Gastrocnemius medialis (tissue), 4 donors: ENCODE measurements around the gene RALGAPA2. TPM values are rescaled to one million over a fixed set of nuclear protein-coding genes. Genes with fewer than 3 reads are reported as not detected.
A peak's percentile ranks its signal among the peaks of the same experiment; 100 is the strongest.

Experiments used
- ATAC-seq, 2 donors: fragments of 150-250 bp; one replicate each; pipeline ENCODE4 v1.9.1; 2016
- DNase-seq, 2 donors: peaks; one replicate each; pipeline ENCODE4 v3.0.0-alpha.2; 2019
- H3K27ac ChIP-seq, 4 donors: fragments of 200-600 bp; sonication (generic); 1 replicate in 1 of 4; 2 replicates in 3 of 4; pipeline ENCODE4 v1.5.1; 2016 to 2018; ENCODE audit warnings: mild to moderate bottlenecking in 2 of 4, moderate library complexity in 1 of 4
- H3K27me3 ChIP-seq, 3 donors: fragments of 200-600 bp; sonication (generic) in 2 of 3; 1 replicate in 1 of 3; 2 replicates in 2 of 3; pipeline versions ENCODE4 v1.5.1 to v1.6.0; 2016 to 2019; ENCODE audit warnings: mild to moderate bottlenecking in 1 of 3, moderate library complexity in 1 of 3
- H3K36me3 ChIP-seq, 2 donors: fragments of 200-600 bp; sonication (generic) in 1 of 2; one replicate each; pipeline ENCODE4 v1.5.1; 2017 to 2018
- H3K4me1 ChIP-seq, 2 donors: fragments of 200-600 bp; sonication (generic) in 1 of 2; one replicate each; pipeline ENCODE4 v1.5.1; 2016 to 2017; ENCODE audit warnings: mild to moderate bottlenecking in 2 of 2
- H3K4me3 ChIP-seq, 4 donors: fragments of 200-600 bp; sonication (generic) in 3 of 4; 1 replicate in 1 of 4; 2 replicates in 3 of 4; pipeline ENCODE4 v1.5.1; 2016 to 2019; ENCODE audit warnings: mild to moderate bottlenecking in 2 of 4
- H3K9me3 ChIP-seq, 3 donors: fragments of 200-600 bp; sonication (generic) in 2 of 3; 1 replicate in 1 of 3; 2 replicates in 2 of 3; pipeline ENCODE4 v1.5.1; 2016 to 2019
- POLR2A ChIP-seq, 2 donors: fragments of 450-650 bp; IDR thresholded peaks; one replicate each; pipeline ENCODE4 v1.6.1; 2017; ENCODE audit warnings: antibody characterized with exemption in 2 of 2, mild to moderate bottlenecking in 2 of 2, moderate library complexity in 2 of 2
- in situ Hi-C, 4 donors: fragments of 200-750 bp; cut with MboI; loops; one replicate each; pipeline versions ENCODE4 v1.15.0 to v1.8.0; 2017; ENCODE audit warnings: low sequenced_read_pairs in 4 of 4
- intact Hi-C: fragments of 100-400 bp; cut with DNase I; formaldehyde crosslinking; loops from one replicate; pipeline ENCODE4 v1.15.1; 2023; ENCODE audit warnings: low total_unique reads
- total RNA-seq, 4 donors: library from RNA; depleted of rRNA; stranded (reverse); fragments of >200 nt; gene quantifications; one replicate each; pipeline versions ENCODE4 v1.1.0 to v1.2.3, GENCODE V29; 2016
- TF ChIP-seq, protein P1 (sequence below), 5 experiments: fragments of 450-650 bp in 3 of 5; fragments of 200-600 bp in 2 of 5; sonication (generic) in 2 of 5; IDR thresholded peaks in 4 of 5; conservative IDR thresholded peaks in 1 of 5; 1 replicate in 4 of 5; 2 replicates in 1 of 5; pipeline ENCODE4 v1.5.1; 2016 to 2019; ENCODE audit warnings: antibody characterized with exemption in 5 of 5, mild to moderate bottlenecking in 3 of 5, moderate library complexity in 3 of 5

Gene RALGAPA2
- total RNA-seq, 4 donors from 2014 or later, result 43.2 to 56.9 (median 52.0) TPM

DNA sequence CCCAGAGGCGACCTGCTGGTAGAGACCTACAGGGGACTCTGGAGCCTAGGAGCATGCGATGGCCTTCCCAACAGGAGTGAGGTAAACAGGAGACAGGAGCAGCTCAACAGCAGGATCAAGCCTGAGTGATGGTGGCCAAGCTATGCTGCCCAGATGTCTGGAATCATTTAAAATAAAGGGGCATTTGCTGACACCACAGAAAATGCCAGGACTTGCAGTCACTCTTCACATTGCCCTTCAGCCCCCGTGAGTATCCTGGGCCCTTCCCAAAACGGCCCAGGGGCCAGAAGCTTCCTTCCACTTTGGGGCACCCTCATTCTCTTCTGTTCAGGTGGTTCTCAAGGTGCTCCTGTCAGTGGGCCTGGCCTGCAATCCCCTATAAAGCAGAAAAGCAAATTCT lies 321.3 kb downstream of the RALGAPA2 start:
- in situ Hi-C loops, result no loop called here
- DNase-seq, result no peak
- ATAC-seq, result no peak
- Histone ChIP-seq H3K36me3 (peaks cover 4 to 33% of the 10 kb centered on the region in 2 donors), H3K27ac (no peak overlapping the region), H3K4me1 (no peaks in the 10 kb centered on the region), H3K9me3 (no peaks in the 10 kb centered on the region), H3K4me3 (no peak overlapping the region), H3K27me3 (no peaks in the 10 kb centered on the region)
- intact Hi-C loops, result no loop called here
- TF ChIP-seq, protein P1, sequence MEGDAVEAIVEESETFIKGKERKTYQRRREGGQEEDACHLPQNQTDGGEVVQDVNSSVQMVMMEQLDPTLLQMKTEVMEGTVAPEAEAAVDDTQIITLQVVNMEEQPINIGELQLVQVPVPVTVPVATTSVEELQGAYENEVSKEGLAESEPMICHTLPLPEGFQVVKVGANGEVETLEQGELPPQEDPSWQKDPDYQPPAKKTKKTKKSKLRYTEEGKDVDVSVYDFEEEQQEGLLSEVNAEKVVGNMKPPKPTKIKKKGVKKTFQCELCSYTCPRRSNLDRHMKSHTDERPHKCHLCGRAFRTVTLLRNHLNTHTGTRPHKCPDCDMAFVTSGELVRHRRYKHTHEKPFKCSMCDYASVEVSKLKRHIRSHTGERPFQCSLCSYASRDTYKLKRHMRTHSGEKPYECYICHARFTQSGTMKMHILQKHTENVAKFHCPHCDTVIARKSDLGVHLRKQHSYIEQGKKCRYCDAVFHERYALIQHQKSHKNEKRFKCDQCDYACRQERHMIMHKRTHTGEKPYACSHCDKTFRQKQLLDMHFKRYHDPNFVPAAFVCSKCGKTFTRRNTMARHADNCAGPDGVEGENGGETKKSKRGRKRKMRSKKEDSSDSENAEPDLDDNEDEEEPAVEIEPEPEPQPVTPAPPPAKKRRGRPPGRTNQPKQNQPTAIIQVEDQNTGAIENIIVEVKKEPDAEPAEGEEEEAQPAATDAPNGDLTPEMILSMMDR (IDR thresholded peaks at IDR 0.05 in 4 of 5, conservative IDR thresholded peaks at IDR 0.05 in 1 of 5), result no peak
- TF ChIP-seq POLR2A (IDR thresholded peaks at IDR 0.05), result no peak

DNA sequence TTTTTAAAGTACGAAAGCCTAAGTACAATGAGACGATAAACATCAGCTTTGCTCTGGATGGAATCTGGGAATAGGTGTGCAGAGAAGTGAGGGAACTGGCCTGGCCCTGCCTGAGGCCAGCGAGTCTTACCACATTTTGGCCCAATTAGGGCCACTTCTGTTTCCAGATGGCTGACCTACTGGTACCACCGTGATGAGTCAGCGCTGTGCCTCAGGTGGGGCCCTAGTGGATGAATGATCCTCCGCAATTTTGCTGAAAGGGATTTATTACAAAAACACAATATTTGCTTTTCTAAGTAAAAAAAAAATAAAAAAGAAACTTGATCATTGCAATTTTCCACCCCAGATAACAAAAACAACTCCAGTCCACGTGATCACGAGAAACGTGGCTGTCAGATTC lies 322.1 kb downstream of the RALGAPA2 start:
- intact Hi-C loops, result no loop called here
- H3K36me3 ChIP-seq, result peaks cover 4 to 33% of the 10 kb centered on the region in 2 donors
- DNase-seq (no peak), ATAC-seq (no peak)
- TF ChIP-seq POLR2A (IDR thresholded peaks at IDR 0.05), result no peak
- TF ChIP-seq, protein P1 (IDR thresholded peaks at IDR 0.05 in 4 of 5, conservative IDR thresholded peaks at IDR 0.05 in 1 of 5), result no peak
- no peaks in the 10 kb centered on the region for H3K4me1 ChIP-seq
- H3K4me3 ChIP-seq, result no peak overlapping the region
- H3K27me3 ChIP-seq, result no peaks in the 10 kb centered on the region
- in situ Hi-C loops, result no loop called here
- no peak overlapping the region for H3K27ac ChIP-seq
- no peaks in the 10 kb centered on the region for H3K9me3 ChIP-seq

DNA sequence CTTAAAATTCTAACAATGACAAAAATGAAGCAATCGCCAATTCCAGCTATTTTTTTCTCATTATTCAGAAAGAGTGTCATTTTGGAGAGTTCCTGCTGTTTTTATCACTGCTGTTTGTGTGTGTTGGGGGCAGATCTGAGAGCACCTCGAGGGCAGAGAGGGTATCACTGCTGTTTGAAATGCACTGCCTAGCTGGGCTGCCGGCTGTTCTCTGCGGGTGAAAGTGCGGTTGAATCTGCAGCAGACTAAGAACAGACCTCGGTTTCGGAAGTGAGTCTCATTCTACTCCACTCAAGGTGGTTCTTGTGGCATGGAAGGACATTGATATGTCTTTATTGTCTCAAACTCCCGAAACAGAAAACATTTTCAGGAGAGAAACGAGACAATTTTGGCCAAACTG lies 326.3 kb downstream of the RALGAPA2 start:
- H3K4me3 ChIP-seq, result no peak overlapping the region
- no peaks in the 10 kb centered on the region for H3K4me1 ChIP-seq
- H3K27me3 ChIP-seq, result no peaks in the 10 kb centered on the region
- no peak for DNase-seq
- no peaks in the 10 kb centered on the region for H3K9me3 ChIP-seq
- no peak for ATAC-seq
- in situ Hi-C loops, result no loop called here
- no peak for TF ChIP-seq POLR2A (IDR thresholded peaks at IDR 0.05)
- TF ChIP-seq, protein P1 (IDR thresholded peaks at IDR 0.05 in 4 of 5, conservative IDR thresholded peaks at IDR 0.05 in 1 of 5), result no peak
- H3K27ac ChIP-seq, result no peak overlapping the region
- H3K36me3 ChIP-seq, result peaks cover 0 to 6% of the 10 kb centered on the region in 2 donors
- intact Hi-C loops, result no loop called here

DNA sequence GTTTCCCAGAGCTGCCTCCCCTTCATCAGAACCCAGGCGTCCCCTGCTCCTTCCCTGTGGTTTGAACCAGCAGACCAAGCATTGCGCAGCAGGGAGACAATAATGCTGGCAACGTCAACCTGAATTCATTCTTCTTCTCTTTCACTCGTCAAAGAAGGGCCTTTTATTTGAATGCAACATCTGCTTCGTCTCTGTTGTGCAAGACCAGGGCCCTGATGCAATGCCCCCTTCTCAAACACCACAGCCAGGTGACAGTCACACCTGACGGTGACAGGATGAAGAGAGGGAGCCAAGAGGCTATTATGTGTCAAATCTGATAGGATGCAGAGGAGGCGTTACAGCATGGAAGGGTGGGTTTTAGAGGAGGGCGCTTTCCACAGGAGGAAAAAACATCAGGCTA lies 336.6 kb downstream of the RALGAPA2 start:
- intact Hi-C loops, result no loop called here
- in situ Hi-C loops, result no loop called here
- no peak for TF ChIP-seq POLR2A (IDR thresholded peaks at IDR 0.05)
- TF ChIP-seq, protein P1 (IDR thresholded peaks at IDR 0.05 in 4 of 5, conservative IDR thresholded peaks at IDR 0.05 in 1 of 5), result no peak
- no peak for DNase-seq
- H3K27ac ChIP-seq, result no peak overlapping the region
- no peak overlapping the region for H3K4me3 ChIP-seq
- peaks cover 8 to 16% (median 13%) of the 10 kb centered on the region in 3 donors for H3K27me3 ChIP-seq
- ATAC-seq, result no peak
- H3K4me1 ChIP-seq, result no peaks in the 10 kb centered on the region
- H3K36me3 ChIP-seq, result no peaks in the 10 kb centered on the region
- no peaks in the 10 kb centered on the region for H3K9me3 ChIP-seq

DNA sequence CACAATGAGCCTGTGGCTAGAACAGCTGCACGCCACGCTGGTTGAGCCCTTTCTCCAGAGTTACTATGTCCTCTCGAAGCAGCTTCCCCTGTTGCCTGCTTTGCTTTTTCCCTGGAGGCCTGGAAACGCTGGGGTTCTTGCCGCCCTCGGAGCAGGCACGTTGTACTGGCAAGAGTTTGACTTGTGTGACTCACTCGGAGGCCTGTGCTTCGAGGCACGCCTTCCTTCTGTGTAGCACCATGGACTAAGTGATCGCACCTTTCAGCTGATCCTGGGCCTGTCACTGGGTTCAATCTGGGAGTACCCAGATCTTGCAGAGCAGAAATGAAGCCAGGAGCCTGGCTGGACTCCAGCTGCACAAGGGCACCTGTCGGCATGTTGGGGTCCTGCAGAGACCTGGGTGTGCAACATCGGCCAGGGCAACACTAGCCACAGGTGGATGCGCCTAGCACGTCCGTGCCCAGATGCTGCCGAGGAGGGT lies 339.3 kb downstream of the RALGAPA2 start:
- in situ Hi-C loops, result no loop called here

More for the DNA sequence above, 339.3 kb downstream of the RALGAPA2 start:
- Histone ChIP-seq H3K4me3 (no peak overlapping the region), H3K9me3 (no peaks in the 10 kb centered on the region), H3K36me3 (no peaks in the 10 kb centered on the region), H3K4me1 (no peaks in the 10 kb centered on the region), H3K27ac (no peak overlapping the region), H3K27me3 (peaks cover 25 to 33% (median 32%) of the 10 kb centered on the region in 3 donors)
- no peak for DNase-seq
- intact Hi-C loops, result no loop called here
- ATAC-seq, result peak in 1 of 2 donors; percentile 34
- TF ChIP-seq, protein P1 (IDR thresholded peaks at IDR 0.05 in 4 of 5, conservative IDR thresholded peaks at IDR 0.05 in 1 of 5), result no peak
- TF ChIP-seq POLR2A (IDR thresholded peaks at IDR 0.05), result no peak
